Fibroblast of gingiva (primary cell): Measurements from ENCODE around the gene TAS2R30.
"Not testable (repeated sequence)": the region's sequence is repeated elsewhere in the genome, so short reads cannot be mapped to it uniquely, and the experiment has no call there.

Experiments
- DNase-seq: peaks from one replicate; pipeline ENCODE4 v3.0.0-alpha.2; 2011; ENCODE audit warnings: low read depth

TAS2R30 gene

DNA sequence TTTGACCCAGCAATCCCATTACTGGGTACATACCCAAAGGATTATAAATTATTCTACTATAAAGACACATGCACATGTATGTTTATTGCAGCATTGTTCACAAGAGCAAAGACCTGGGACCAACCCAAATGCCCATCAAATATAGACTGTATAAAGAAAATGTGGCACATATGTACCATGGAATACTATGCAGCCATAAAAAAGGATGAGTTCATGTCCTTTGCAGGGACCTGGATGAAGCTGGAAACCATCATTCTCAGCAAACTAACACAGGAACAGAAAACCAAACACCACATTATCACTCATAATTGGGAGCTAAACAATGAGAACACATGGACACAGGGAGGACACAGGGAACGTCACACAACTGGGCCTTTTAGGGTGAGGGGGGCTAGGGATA lies 20.3 kb downstream of the TAS2R30 start:
- not testable (repeated sequence) for DNase-seq

- DNase-seq: not testable (repeated sequence)
Observed at GRCh38 chr12:11111213-11111612, 23.2 kb downstream of the TAS2R30 start.

- DNase-seq: no peak
Observed at GRCh38 chr12:11108862-11109261, 25.6 kb downstream of the TAS2R30 start.

DNA sequence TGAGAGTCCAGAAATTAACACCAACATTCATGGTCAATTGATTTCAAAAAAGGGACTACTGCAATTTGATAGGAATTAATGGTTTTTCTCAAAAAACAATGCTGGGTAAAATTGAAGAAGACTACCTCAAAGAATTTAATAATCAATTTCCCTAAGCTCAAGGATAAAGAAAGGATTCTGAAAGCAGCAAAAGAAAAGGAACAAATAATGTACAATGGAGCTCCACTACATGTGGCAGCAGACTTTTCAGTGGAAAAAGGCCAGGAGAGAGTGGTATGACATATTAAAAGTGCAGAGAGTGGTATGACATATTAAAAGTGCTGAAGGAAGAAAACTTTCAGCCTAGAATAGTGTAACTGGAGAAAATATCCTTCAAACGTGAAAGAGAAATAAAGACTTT lies 26.7 kb downstream of the TAS2R30 start:
- DNase-seq: no peak

DNA sequence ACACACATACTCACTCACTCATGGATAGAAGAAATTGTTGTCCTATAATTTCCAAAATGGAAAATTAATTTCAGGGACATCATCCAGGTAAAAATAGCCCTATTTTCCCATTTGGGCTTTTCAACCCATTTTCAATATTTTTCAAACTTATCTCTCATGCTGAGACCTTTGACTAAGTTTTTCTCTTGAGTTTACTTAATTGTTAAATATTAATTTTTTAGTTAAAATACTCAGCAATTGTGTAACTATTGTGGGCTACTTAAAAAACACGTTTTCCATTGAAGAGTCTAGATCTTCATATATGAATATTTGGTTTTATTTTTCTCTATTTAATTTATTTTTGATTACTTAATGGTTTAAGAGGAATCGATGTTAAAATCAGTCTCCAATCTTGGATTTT lies 28.2 kb downstream of the TAS2R30 start:
- no peak for DNase-seq

GRCh38 chr12:11105546-11105945 lies 28.9 kb downstream of the TAS2R30 start:
- no peak for DNase-seq

- DNase-seq: not testable (repeated sequence)
Observed at GRCh38 chr12:11094910-11095309, 39.5 kb downstream of the TAS2R30 start.

DNA sequence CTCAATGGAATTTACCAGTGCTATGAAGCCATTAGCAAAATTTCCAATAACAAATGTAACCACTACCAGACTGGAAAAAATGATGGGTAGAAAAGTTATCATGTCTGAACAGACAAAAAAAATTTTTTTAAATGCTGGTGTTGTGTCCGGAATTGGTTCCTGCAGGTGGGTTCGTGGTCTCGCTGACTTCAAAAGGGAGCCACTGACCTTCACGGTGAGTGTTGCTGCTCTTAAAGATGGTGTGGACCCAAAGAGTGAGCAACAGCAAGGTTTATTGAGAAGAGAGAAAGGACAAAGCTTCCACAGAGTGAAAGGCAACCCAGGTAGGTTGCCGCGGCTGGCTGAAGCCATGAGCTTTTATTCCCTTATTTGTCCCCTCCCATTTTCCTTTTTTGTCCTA lies 42.3 kb downstream of the TAS2R30 start, which contains the start of gene TAS2R43:
TSS of gene TAS2R43 (minus strand) at position 186 of the 400 bp plus-strand sequence. CDS start at position 102, 84 bp downstream.
- no peak for DNase-seq

- DNase-seq: no peak
Observed at GRCh38 chr12:11089246-11089645, 45.2 kb downstream of the TAS2R30 start.

- DNase-seq: no peak
Observed at GRCh38 chr12:11085419-11085818, 49.0 kb downstream of the TAS2R30 start.
